GM12878 (cell line): ENCODE measurements around the gene TMC2. TPM values are rescaled to one million over a fixed set of nuclear protein-coding genes. Genes with fewer than 3 reads are reported as not detected.

Experiments used
- BHLHE40 ChIP-seq, 2 experiments: fragments of 450-650 bp in 1 of 2; IDR thresholded peaks; 2 replicates each; pipeline ENCODE4 v1.6.1; 2011 to 2017; ENCODE audit warnings: low read depth in 2 of 2, borderline replicate concordance in 1 of 2, improper control_type of control experiment in 1 of 2, low read length in 1 of 2, mild to moderate bottlenecking in 1 of 2
- BMI1 ChIP-seq: fragments of 450-650 bp; IDR thresholded peaks from 2 replicates; pipeline ENCODE4 v1.6.1; 2016; ENCODE audit warnings: mild to moderate bottlenecking, moderate library complexity, borderline replicate concordance
- CREB1 ChIP-seq: IDR thresholded peaks from 2 replicates; pipeline ENCODE4 v1.6.1; 2012; ENCODE audit warnings: low read depth, mild to moderate bottlenecking, inconsistent platforms
- ESRRA ChIP-seq: IDR thresholded peaks from 2 replicates; pipeline ENCODE4 v1.6.1; 2012; ENCODE audit warnings: mild to moderate bottlenecking, low read length, improper control_type of control experiment
- FOS ChIP-seq: IDR thresholded peaks from 3 replicates; pipeline ENCODE4 v1.6.1; 2011; ENCODE audit warnings: borderline replicate concordance; ENCODE audit not compliant: insufficient read length; ENCODE audit errors: extremely low read depth
- GATAD2B ChIP-seq: fragments of 450-650 bp; conservative IDR thresholded peaks from 2 replicates; pipeline ENCODE4 v1.6.1; 2017; ENCODE audit warnings: low read depth, mild to moderate bottlenecking, moderate library complexity
- HCFC1 ChIP-seq: fragments of 150-350 bp; IDR thresholded peaks from 2 replicates; pipeline ENCODE4 v1.6.1; 2014; ENCODE audit warnings: low read length
- JUND ChIP-seq: IDR thresholded peaks from 2 replicates; pipeline ENCODE4 v1.6.1; 2012; ENCODE audit warnings: low read depth, mild to moderate bottlenecking, low read length, improper control_type of control experiment, moderate library complexity
- KLF5 ChIP-seq: fragments of 450-650 bp; IDR thresholded peaks from 2 replicates; pipeline ENCODE4 v1.6.1; 2014; ENCODE audit warnings: mild to moderate bottlenecking; ENCODE audit not compliant: partially characterized antibody
- MLLT1 ChIP-seq: fragments of 450-650 bp; IDR thresholded peaks from 2 replicates; pipeline ENCODE4 v1.6.1; 2016; ENCODE audit warnings: mild to moderate bottlenecking
- MTA3 ChIP-seq: IDR thresholded peaks from 2 replicates; pipeline ENCODE4 v1.6.1; 2012; ENCODE audit warnings: low read length, inconsistent platforms, borderline replicate concordance
- MXI1 ChIP-seq: fragments of 150-350 bp; IDR thresholded peaks from 2 replicates; pipeline ENCODE4 v1.6.1; 2011; ENCODE audit warnings: low read depth, mild to moderate bottlenecking, inconsistent platforms, low read length, improper control_type of control experiment
- MYB ChIP-seq: fragments of 150-350 bp; IDR thresholded peaks from 2 replicates; pipeline ENCODE4 v1.6.1; 2014; ENCODE audit warnings: mild to moderate bottlenecking, low read depth, low read length, borderline replicate concordance
- NFXL1 ChIP-seq: fragments of 450-650 bp; IDR thresholded peaks from 2 replicates; pipeline ENCODE4 v1.6.1; 2017; ENCODE audit warnings: antibody characterized with exemption, mild to moderate bottlenecking, borderline replicate concordance
- NR2C1 ChIP-seq: fragments of 450-650 bp; IDR thresholded peaks from 2 replicates; pipeline ENCODE4 v1.6.1; 2017; ENCODE audit warnings: antibody characterized with exemption, mild to moderate bottlenecking, moderate library complexity
- PBX3 ChIP-seq: IDR thresholded peaks from 2 replicates; pipeline ENCODE4 v1.6.1; 2011; ENCODE audit warnings: mild to moderate bottlenecking, low read depth, low read length, moderate library complexity; ENCODE audit not compliant: insufficient replicate concordance
- POLR2AphosphoS2 ChIP-seq: IDR thresholded peaks from 2 replicates; pipeline ENCODE4 v1.6.1; 2011; ENCODE audit warnings: low read depth, mild to moderate bottlenecking, low read length, improper control_type of control experiment, moderate library complexity
- RFX5 ChIP-seq: IDR thresholded peaks from 2 replicates; pipeline ENCODE4 v1.6.1; 2011; ENCODE audit warnings: low read depth, low read length, improper control_type of control experiment
- SKIL ChIP-seq: fragments of 450-650 bp; IDR thresholded peaks from 2 replicates; pipeline ENCODE4 v1.6.1; 2017; ENCODE audit warnings: mild to moderate bottlenecking, low read depth, inconsistent platforms; ENCODE audit not compliant: poor library complexity, severe bottlenecking
- SMARCA5 ChIP-seq: fragments of 450-650 bp; IDR thresholded peaks from 2 replicates; pipeline ENCODE4 v1.6.1; 2017; ENCODE audit warnings: mild to moderate bottlenecking
- SREBF1 ChIP-seq: IDR thresholded peaks from 2 replicates; pipeline ENCODE4 v1.6.1; 2012; ENCODE audit warnings: mild to moderate bottlenecking, low read length
- TAF1 ChIP-seq: IDR thresholded peaks from 2 replicates; pipeline ENCODE4 v1.6.1; 2011; ENCODE audit warnings: mild to moderate bottlenecking, low read depth, low read length, borderline replicate concordance
- ZNF217 ChIP-seq: fragments of 450-650 bp; IDR thresholded peaks from 2 replicates; pipeline ENCODE4 v1.6.1; 2017; ENCODE audit warnings: antibody characterized with exemption, mild to moderate bottlenecking
- ZNF24 ChIP-seq: fragments of 450-650 bp; IDR thresholded peaks from 2 replicates; pipeline ENCODE4 v1.6.1; 2017; ENCODE audit warnings: antibody characterized with exemption, mild to moderate bottlenecking
- polyA plus RNA-seq, 11 experiments: library from polyadenylated mRNA; depleted of rRNA in 4 of 11; unstranded in 6 of 11; stranded (reverse) in 5 of 11; fragments of >200 nt; fragmentation: Nextera tagmentation in 4 of 11; fragmentation: Illumina TruSeq in 1 of 11; extraction: Ambion mirVana in 4 of 11; extraction: Trizol in 1 of 11; gene quantifications; 1 replicate in 1 of 11; 2 replicates in 10 of 11; pipeline versions ENCODE4 v1.2.1 to v1.2.3, GENCODE V29; 2011 to 2016; ENCODE audit warnings: inconsistent platforms in 2 of 11, missing spikeins in 2 of 11, low read depth in 1 of 11
- total RNA-seq, 4 experiments: library from RNA; depleted of rRNA in 3 of 4; stranded (reverse); fragments of >200 nt in 3 of 4; fragmentation: Illumina TruSeq in 1 of 4; extraction: Trizol in 1 of 4; gene quantifications; 2 replicates each; pipeline versions ENCODE4 v1.2.1 to v1.2.3, GENCODE V29; 2013 to 2021
- TF ChIP-seq, protein P1 (sequence below): fragments of 450-650 bp; IDR thresholded peaks from 2 replicates; pipeline ENCODE4 v1.6.1; 2016; ENCODE audit warnings: mild to moderate bottlenecking

Gene TMC2
- total and polyA plus RNA-seq, 10 of the 15 experiments (the other 5 are each of a cell fraction or from before 2014, with no cell fraction given): 0.08 TPM; not detected in 9

- TF ChIP-seq CREB1 (peak; percentile 7; the same call in 1 of the 2 replicates), ESRRA (no peak), KLF5 (peak; percentile 98), NR2C1 (0 out of 2 replicates have a peak, but pooled peaks have one; percentile 16), MTA3 (no peak), BHLHE40 (IDR thresholded peaks at IDR 0.05; ENCODE audit: borderline replicate concordance in 1 of 2, low read depth in 2 of 2, low read length in 1 of 2) (peak; percentile 96 to 97), SMARCA5 (0 out of 2 replicates have a peak, but pooled peaks have one; percentile 23), GATAD2B (peak; percentile 63; the same call in 1 of the 2 replicates), ZNF217 (no peak; the same call in 1 of the 2 replicates), PBX3 (no peak), MXI1 (peak; percentile 96), HCFC1 (peak; percentile 23), FOS (no peak), SREBF1 (peak; percentile 96), NFXL1 (no peak), JUND (peak; percentile 100), BMI1 (no peak), RFX5 (no peak), ZNF24 (peak; percentile 66), SKIL (no peak), MYB (no peak), TAF1 (peak; percentile 98), MLLT1 (0 out of 2 replicates have a peak, but pooled peaks have one; percentile 55), POLR2AphosphoS2 (peak; percentile 94)
- TF ChIP-seq, protein P1, sequence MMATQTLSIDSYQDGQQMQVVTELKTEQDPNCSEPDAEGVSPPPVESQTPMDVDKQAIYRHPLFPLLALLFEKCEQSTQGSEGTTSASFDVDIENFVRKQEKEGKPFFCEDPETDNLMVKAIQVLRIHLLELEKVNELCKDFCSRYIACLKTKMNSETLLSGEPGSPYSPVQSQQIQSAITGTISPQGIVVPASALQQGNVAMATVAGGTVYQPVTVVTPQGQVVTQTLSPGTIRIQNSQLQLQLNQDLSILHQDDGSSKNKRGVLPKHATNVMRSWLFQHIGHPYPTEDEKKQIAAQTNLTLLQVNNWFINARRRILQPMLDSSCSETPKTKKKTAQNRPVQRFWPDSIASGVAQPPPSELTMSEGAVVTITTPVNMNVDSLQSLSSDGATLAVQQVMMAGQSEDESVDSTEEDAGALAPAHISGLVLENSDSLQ: no peak
Observed at GRCh38 chr20:2651772-2652723, 115.7 kb downstream of the TMC2 start, which contains the start of gene NOP56 (continued).
